Right atrium auricular region (tissue), 2 donors: ENCODE results near the gene ARHGEF37. TPM values are rescaled to one million over a fixed set of nuclear protein-coding genes. Genes with fewer than 3 reads are reported as not detected.
A peak's percentile ranks its signal among the peaks of the same experiment; 100 is the strongest.

Source experiments
- DNase-seq: peaks from one replicate; pipeline ENCODE4 v3.0.0-alpha.2; 2019; ENCODE audit warnings: low spot score
- H3K27ac ChIP-seq, 2 donors: fragments of 200-600 bp; sonication (generic); 1 replicate in 1 of 2; 2 replicates in 1 of 2; pipeline ENCODE4 v1.5.1; 2016 to 2019
- H3K27me3 ChIP-seq, 2 donors: fragments of 200-600 bp; sonication (generic); one replicate each; pipeline versions ENCODE4 v1.5.1 to v1.6.0; 2017 to 2019
- H3K36me3 ChIP-seq: fragments of 200-600 bp; sonication (generic); one replicate; pipeline ENCODE4 v1.5.1; 2016
- H3K4me1 ChIP-seq, 2 donors: fragments of 200-600 bp; sonication (generic); one replicate each; pipeline versions ENCODE4 v1.5.1 to v1.6.0; 2017 to 2019
- H3K4me3 ChIP-seq, 2 donors: fragments of 200-600 bp; sonication (generic); 1 replicate in 1 of 2; 2 replicates in 1 of 2; pipeline ENCODE4 v1.5.1; 2017 to 2019; ENCODE audit warnings: mild to moderate bottlenecking in 1 of 2, moderate library complexity in 1 of 2
- H3K9me3 ChIP-seq, 2 donors: fragments of 200-600 bp; sonication (generic); one replicate each; pipeline ENCODE4 v1.5.1; 2019
- CTCF ChIP-seq, 2 donors: fragments of 200-600 bp; sonication (generic); IDR thresholded peaks; one replicate each; pipeline ENCODE4 v1.5.1; 2019; ENCODE audit warnings: antibody characterized with exemption in 2 of 2
- total RNA-seq, 2 donors: library from RNA; depleted of rRNA; stranded (reverse); fragments of >200 nt; gene quantifications; one replicate each; pipeline ENCODE4 v1.1.0, GENCODE V29; 2016

The ARHGEF37 gene
- total RNA-seq, 2 donors from 2014 or later = 11.0 to 13.7 TPM

- Histone ChIP-seq H3K27ac (no peak overlapping the region), H3K4me1 (peaks cover 0 to 78% of the 10 kb centered on the region in 2 donors), H3K36me3 (peaks cover 45% of the 10 kb centered on the region), H3K4me3 (no peak overlapping the region), H3K27me3 (no peaks in the 10 kb centered on the region), H3K9me3 (no peaks in the 10 kb centered on the region)
- no peak for DNase-seq
- TF ChIP-seq CTCF (IDR thresholded peaks at IDR 0.05) = no peak
These were observed 39.4 kb upstream of the ARHGEF37 start for GRCh38 chr5:149541893-149542292.

GRCh38 chr5:149543361-149544027, 37.8 kb upstream of the ARHGEF37 start:
- TF ChIP-seq CTCF (IDR thresholded peaks at IDR 0.05) = no peak
- DNase-seq = no peak
- Histone ChIP-seq H3K27ac (peak overlapping the region; percentile 51 to 63), H3K36me3 (peaks cover 45% of the 10 kb centered on the region), H3K9me3 (no peaks in the 10 kb centered on the region), H3K27me3 (no peaks in the 10 kb centered on the region), H3K4me1 (peaks cover 0 to 88% of the 10 kb centered on the region in 2 donors), H3K4me3 (peak overlapping the region in 1 of 2 donors; percentile 1)

- H3K4me1 ChIP-seq = peaks cover 0 to 93% of the 10 kb centered on the region in 2 donors
These were observed 37.3 kb upstream of the ARHGEF37 start for GRCh38 chr5:149544028-149544420.

GRCh38 chr5:149545327-149545726, 36.0 kb upstream of the ARHGEF37 start:
- no peak overlapping the region for H3K4me3 ChIP-seq
- H3K9me3 ChIP-seq = no peaks in the 10 kb centered on the region
- no peak for DNase-seq
- peak overlapping the region; percentile 20 to 63 for H3K27ac ChIP-seq
- peaks cover 0 to 85% of the 10 kb centered on the region in 2 donors for H3K4me1 ChIP-seq
- no peaks in the 10 kb centered on the region for H3K27me3 ChIP-seq
- H3K36me3 ChIP-seq = peaks cover 58% of the 10 kb centered on the region
- TF ChIP-seq CTCF (IDR thresholded peaks at IDR 0.05) = no peak

More at GRCh38 chr5:149544028-149544420, 37.3 kb upstream of the ARHGEF37 start:
- Histone ChIP-seq H3K4me3 (peak overlapping the region in 1 of 2 donors; percentile 1), H3K27ac (peak overlapping the region; percentile 51 to 63), H3K27me3 (no peaks in the 10 kb centered on the region), H3K36me3 (peaks cover 48% of the 10 kb centered on the region), H3K9me3 (no peaks in the 10 kb centered on the region)
- TF ChIP-seq CTCF (IDR thresholded peaks at IDR 0.05) = no peak
- DNase-seq = no peak

- no peaks in the 10 kb centered on the region for H3K9me3 ChIP-seq
- peak overlapping the region; percentile 98 to 99 for H3K27ac ChIP-seq
- TF ChIP-seq CTCF (IDR thresholded peaks at IDR 0.05) = no peak
- no peak for DNase-seq
- no peaks in the 10 kb centered on the region for H3K27me3 ChIP-seq
- H3K4me1 ChIP-seq = peaks cover 0 to 71% of the 10 kb centered on the region in 2 donors
- no peak overlapping the region for H3K4me3 ChIP-seq
- peaks cover 49% of the 10 kb centered on the region for H3K36me3 ChIP-seq
These were observed 34.3 kb upstream of the ARHGEF37 start for GRCh38 chr5:149546974-149547373.
